ENCODE measurements around the gene CIDEA.

GRCh38 chr18:12253663-12254135 is 462 bp upstream of the CIDEA start:
- TF ChIP-seq CTCF (IDR thresholded peaks at IDR 0.05; ENCODE audit: low read depth, low read length) (no peak), EZH2phosphoT487 (IDR thresholded peaks at IDR 0.05; ENCODE audit: low read depth) (no peak)

Measured in OCI-LY3 (cell line).